GM12878 (cell line): ENCODE measurements around the gene RCE1. TPM values are rescaled to one million over a fixed set of nuclear protein-coding genes. Genes with fewer than 3 reads are reported as not detected.

Source experiments
- ATAC-seq: fragments of 200-7000 bp; cut with Tn5 transposase; 3 replicates; pipeline ENCODE4 v1.9.1; 2020; ENCODE audit warnings: mild to moderate bottlenecking, moderate library complexity
- BruUV-seq: library from RNA; stranded (reverse); fragments of 400-500 nt; replicated peaks from 2 replicates; lab custom pipeline; 2021; lab: Mats Ljungman, UMichigan
- CTCF ChIA-PET: fragments of 300-600 bp; sonication (Branson Sonifier 250); formaldehyde crosslinking; extraction: SDS; loops from one replicate; lab custom pipeline; 2021; ENCODE audit warnings: inconsistent platforms; lab: Yijun Ruan, JAX
- POLR2A ChIA-PET: fragments of 350-600 bp; formaldehyde crosslinking; extraction: SDS; loops from one replicate; lab custom pipeline; 2021; ENCODE audit warnings: inconsistent platforms; lab: Charles Lee
- RAD21 ChIA-PET: fragments of 300-600 bp; sonication (Branson Sonifier 250); formaldehyde crosslinking; loops from one replicate; lab custom pipeline; 2023; ENCODE audit warnings: antibody characterized with exemption; ENCODE audit not compliant: unreplicated experiment; lab: Charles Lee
- SMC1A ChIA-PET: fragments of 300-600 bp; sonication (Branson Sonifier 250); formaldehyde crosslinking; loops from one replicate; lab custom pipeline; 2023; ENCODE audit not compliant: unreplicated experiment, uncharacterized antibody; lab: Charles Lee
- DNase-seq: peaks from one replicate; pipeline ENCODE4 v3.0.0-alpha.2; 2011; ENCODE audit warnings: low read depth, low spot score
- FAIRE-seq: peaks from 3 replicates; lab custom pipeline; 2011; peaks lifted over from hg19 to GRCh38; lab: Jason Lieb, UNC
- H2AFZ ChIP-seq: 2 replicates; pipeline ENCODE4 v1.6.0; 2011; ENCODE audit warnings: low read depth, low read length, control low read depth; ENCODE audit not compliant: control insufficient read depth
- H3K27ac ChIP-seq: 2 replicates; pipeline ENCODE4 v1.5.1; 2011; ENCODE audit warnings: control low read depth; ENCODE audit not compliant: control insufficient read depth, insufficient read depth
- H3K27me3 ChIP-seq, 2 experiments: replicated peaks in 1 of 2; 2 replicates each; pipeline versions ENCODE4 v1.6.0 to v1.6.1; 2011; ENCODE audit warnings: low read length in 1 of 2; ENCODE audit not compliant: control insufficient read depth in 2 of 2, insufficient read depth in 2 of 2
- H3K36me3 ChIP-seq, 2 experiments: 2 replicates each; pipeline ENCODE4 v1.5.1; 2011; ENCODE audit warnings: low read length in 1 of 2; ENCODE audit not compliant: control insufficient read depth in 2 of 2, insufficient read depth in 2 of 2
- H3K4me1 ChIP-seq: 2 replicates; pipeline ENCODE4 v1.6.1; 2011; ENCODE audit warnings: mild to moderate bottlenecking, low read length, moderate library complexity, mixed read lengths; ENCODE audit not compliant: control insufficient read depth, insufficient read depth
- H3K4me2 ChIP-seq: 2 replicates; pipeline ENCODE4 v1.6.0; 2011; ENCODE audit warnings: control low read depth; ENCODE audit not compliant: control insufficient read depth, insufficient read depth
- H3K4me3 ChIP-seq: fragments of 200-600 bp; sonication (generic); 2 replicates; pipeline ENCODE4 v1.5.1; 2016
- H3K79me2 ChIP-seq: 2 replicates; pipeline ENCODE4 v1.6.0; 2011; ENCODE audit warnings: low read length; ENCODE audit not compliant: control insufficient read depth, insufficient read depth
- H3K9ac ChIP-seq: 2 replicates; pipeline ENCODE4 v1.8.0; 2011; ENCODE audit warnings: low read length, control low read depth, mixed read lengths; ENCODE audit not compliant: control insufficient read depth, insufficient read depth
- H3K9me3 ChIP-seq: replicated peaks from 3 replicates; pipeline ENCODE4 v1.5.1; 2011; ENCODE audit warnings: mild to moderate bottlenecking, low read length; ENCODE audit not compliant: control insufficient read depth, insufficient read depth
- H4K20me1 ChIP-seq: 2 replicates; pipeline ENCODE4 v1.6.0; 2011; ENCODE audit not compliant: control insufficient read depth, insufficient read depth
- BRCA1 ChIP-seq: IDR thresholded peaks from 2 replicates; pipeline ENCODE4 v1.6.1; 2011; ENCODE audit warnings: low read depth, low read length, improper control_type of control experiment
- CEBPB ChIP-seq, 2 experiments: fragments of 150-350 bp in 1 of 2; IDR thresholded peaks; 2 replicates each; pipeline ENCODE4 v1.6.1; 2012 to 2014; ENCODE audit warnings: low read depth in 2 of 2, low read length in 2 of 2, borderline replicate concordance in 1 of 2, inconsistent platforms in 1 of 2
- CHD1 ChIP-seq: IDR thresholded peaks from 2 replicates; pipeline ENCODE4 v1.6.1; 2012; ENCODE audit warnings: low read depth, low read length, improper control_type of control experiment
- CREB1 ChIP-seq: IDR thresholded peaks from 2 replicates; pipeline ENCODE4 v1.6.1; 2012; ENCODE audit warnings: low read depth, mild to moderate bottlenecking, inconsistent platforms
- JUND ChIP-seq: IDR thresholded peaks from 2 replicates; pipeline ENCODE4 v1.6.1; 2012; ENCODE audit warnings: low read depth, mild to moderate bottlenecking, low read length, improper control_type of control experiment, moderate library complexity
- MEF2B ChIP-seq: fragments of 450-650 bp; IDR thresholded peaks from 2 replicates; pipeline ENCODE4 v1.6.1; 2018; ENCODE audit warnings: mild to moderate bottlenecking, moderate library complexity; ENCODE audit not compliant: partially characterized antibody, poor library complexity, severe bottlenecking
- PAX5 ChIP-seq: IDR thresholded peaks from 2 replicates; pipeline ENCODE4 v1.6.1; 2011; ENCODE audit warnings: low read depth, low read length, borderline replicate concordance
- RFX5 ChIP-seq: IDR thresholded peaks from 2 replicates; pipeline ENCODE4 v1.6.1; 2011; ENCODE audit warnings: low read depth, low read length, improper control_type of control experiment
- SMARCA5 ChIP-seq: fragments of 450-650 bp; IDR thresholded peaks from 2 replicates; pipeline ENCODE4 v1.6.1; 2017; ENCODE audit warnings: mild to moderate bottlenecking
- STAT1 ChIP-seq: fragments of 450-650 bp; conservative IDR thresholded peaks from 2 replicates; pipeline ENCODE4 v1.6.1; 2014; ENCODE audit warnings: antibody characterized with exemption, mild to moderate bottlenecking
- YBX1 ChIP-seq: fragments of 450-650 bp; IDR thresholded peaks from 2 replicates; pipeline ENCODE4 v1.6.1; 2016; ENCODE audit warnings: antibody characterized with exemption
- YY1 ChIP-seq: IDR thresholded peaks from 2 replicates; pipeline ENCODE4 v1.6.1; 2011; ENCODE audit warnings: low read depth, mild to moderate bottlenecking, low read length
- ZNF24 ChIP-seq: fragments of 450-650 bp; IDR thresholded peaks from 2 replicates; pipeline ENCODE4 v1.6.1; 2017; ENCODE audit warnings: antibody characterized with exemption, mild to moderate bottlenecking
- WGBS: methylation state at CpG from one replicate; pipeline ENCODE4 v1.1.6; 2016; ENCODE audit warnings: low lambda C conversion rate; ENCODE audit not compliant: insufficient replicate concordance, insufficient coverage; ENCODE audit errors: missing lambda C conversion rate; 5-methylcytosine and 5-hydroxymethylcytosine counted together
- in situ Hi-C: fragments of 300-500 bp; cut with MboI; formaldehyde crosslinking; loops from 9 replicates; pipeline ENCODE4 v1.14.3; 2018; ENCODE audit warnings: mixed read lengths
- intact Hi-C: fragments of 100-400 bp; cut with micrococcal nuclease; formaldehyde crosslinking; loops from one replicate; pipeline ENCODE4 v1.14.2; 2022; ENCODE audit not compliant: unreplicated experiment
- polyA plus RNA-seq, 11 experiments: library from polyadenylated mRNA; depleted of rRNA in 4 of 11; unstranded in 6 of 11; stranded (reverse) in 5 of 11; fragments of >200 nt; fragmentation: Nextera tagmentation in 4 of 11; fragmentation: Illumina TruSeq in 1 of 11; extraction: Ambion mirVana in 4 of 11; extraction: Trizol in 1 of 11; gene quantifications; 1 replicate in 1 of 11; 2 replicates in 10 of 11; pipeline versions ENCODE4 v1.2.1 to v1.2.3, GENCODE V29; 2011 to 2016; ENCODE audit warnings: inconsistent platforms in 2 of 11, missing spikeins in 2 of 11, low read depth in 1 of 11
- total RNA-seq, 4 experiments: library from RNA; depleted of rRNA in 3 of 4; stranded (reverse); fragments of >200 nt in 3 of 4; fragmentation: Illumina TruSeq in 1 of 4; extraction: Trizol in 1 of 4; gene quantifications; 2 replicates each; pipeline versions ENCODE4 v1.2.1 to v1.2.3, GENCODE V29; 2013 to 2021
- TF ChIP-seq, protein P1 (sequence below): fragments of 450-650 bp; IDR thresholded peaks from 2 replicates; pipeline ENCODE4 v1.6.1; 2018; ENCODE audit warnings: mild to moderate bottlenecking, low read depth, moderate library complexity; ENCODE audit not compliant: partially characterized antibody

RCE1 gene
- total and polyA plus RNA-seq, 10 of the 15 experiments (the other 5 are each of a cell fraction or from before 2014, with no cell fraction given): 0.79 to 32.9 (median 16.4) TPM

DNA sequence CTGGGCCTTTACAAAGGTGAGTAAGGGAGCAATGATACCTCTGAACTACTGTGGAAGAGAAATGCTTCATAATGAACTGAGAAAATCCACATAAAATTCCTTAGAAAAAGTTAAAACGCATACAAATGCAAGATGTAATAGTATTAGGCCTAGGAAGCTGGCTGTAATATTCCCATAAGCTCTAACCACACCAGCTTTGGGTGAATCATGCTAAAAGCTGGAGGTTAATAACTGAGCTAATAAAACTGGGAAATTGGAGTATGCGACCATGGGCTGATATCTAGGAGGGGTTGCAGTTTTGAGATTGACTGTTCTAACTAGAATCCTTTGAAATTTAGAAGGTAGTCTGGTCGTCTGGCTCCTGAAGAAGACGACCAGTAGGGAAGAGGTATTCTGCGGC is 28.6 kb upstream of the RCE1 start:
- Histone ChIP-seq H3K9me3 (no peaks in the 10 kb centered on the region), H3K9ac (no peak overlapping the region), H3K79me2 (no peaks in the 10 kb centered on the region), H3K4me3 (no peak overlapping the region), H3K27me3 (no peaks in the 10 kb centered on the region), H3K4me1 (no peaks in the 10 kb centered on the region), H3K27ac (no peak overlapping the region), H2AFZ (no peak overlapping the region), H4K20me1 (no peaks in the 10 kb centered on the region), H3K36me3 (no peaks in the 10 kb centered on the region), H3K4me2 (no peak overlapping the region)
- BruUV-seq: no TSS peak
- DNase-seq (no peak), ATAC-seq (no peak), FAIRE-seq (no peak)
- TF ChIP-seq JUND: no peak
- no peak for TF ChIP-seq CREB1
- TF ChIP-seq, protein P1, sequence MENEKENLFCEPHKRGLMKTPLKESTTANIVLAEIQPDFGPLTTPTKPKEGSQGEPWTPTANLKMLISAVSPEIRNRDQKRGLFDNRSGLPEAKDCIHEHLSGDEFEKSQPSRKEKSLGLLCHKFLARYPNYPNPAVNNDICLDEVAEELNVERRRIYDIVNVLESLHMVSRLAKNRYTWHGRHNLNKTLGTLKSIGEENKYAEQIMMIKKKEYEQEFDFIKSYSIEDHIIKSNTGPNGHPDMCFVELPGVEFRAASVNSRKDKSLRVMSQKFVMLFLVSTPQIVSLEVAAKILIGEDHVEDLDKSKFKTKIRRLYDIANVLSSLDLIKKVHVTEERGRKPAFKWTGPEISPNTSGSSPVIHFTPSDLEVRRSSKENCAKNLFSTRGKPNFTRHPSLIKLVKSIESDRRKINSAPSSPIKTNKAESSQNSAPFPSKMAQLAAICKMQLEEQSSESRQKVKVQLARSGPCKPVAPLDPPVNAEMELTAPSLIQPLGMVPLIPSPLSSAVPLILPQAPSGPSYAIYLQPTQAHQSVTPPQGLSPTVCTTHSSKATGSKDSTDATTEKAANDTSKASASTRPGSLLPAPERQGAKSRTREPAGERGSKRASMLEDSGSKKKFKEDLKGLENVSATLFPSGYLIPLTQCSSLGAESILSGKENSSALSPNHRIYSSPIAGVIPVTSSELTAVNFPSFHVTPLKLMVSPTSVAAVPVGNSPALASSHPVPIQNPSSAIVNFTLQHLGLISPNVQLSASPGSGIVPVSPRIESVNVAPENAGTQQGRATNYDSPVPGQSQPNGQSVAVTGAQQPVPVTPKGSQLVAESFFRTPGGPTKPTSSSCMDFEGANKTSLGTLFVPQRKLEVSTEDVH: no peak
- no peak for TF ChIP-seq BRCA1
- no peak for TF ChIP-seq SMARCA5
- no peak for TF ChIP-seq RFX5
- no peak for TF ChIP-seq CHD1
- TF ChIP-seq ZNF24: no peak
- TF ChIP-seq CEBPB (IDR thresholded peaks at IDR 0.05; ENCODE audit: borderline replicate concordance in 1 of 2, low read depth in 2 of 2, low read length in 2 of 2): no peak
- TF ChIP-seq MEF2B: no peak
- no peak for TF ChIP-seq YY1
- no peak for TF ChIP-seq STAT1
- TF ChIP-seq PAX5: no peak
- no peak for TF ChIP-seq YBX1
- SMC1A ChIA-PET: interaction anchor here (1.0 kb wide), 1 partner anchor 9 kb away, joined by 3 read pairs; no protein-coding TSS in a partner anchor
- POLR2A ChIA-PET: no interaction called here
- in situ Hi-C loops (no loop called here), intact Hi-C loops (no loop called here)
- CTCF ChIA-PET: no interaction called here
- WGBS: 98% methylated on average over 5 of the region's 5 CpGs
- RAD21 ChIA-PET: no interaction called here
